HCT116 (cell line): Measurements from ENCODE around the gene RELL1. TPM values are rescaled to one million over a fixed set of nuclear protein-coding genes. Genes with fewer than 3 reads are reported as not detected.

Experiments used
- ATAC-seq: fragments of 200-7000 bp; cut with Tn5 transposase; 2 replicates; pipeline ENCODE4 v1.9.1; 2020; ENCODE audit warnings: mild to moderate bottlenecking, moderate library complexity
- BruUV-seq: library from RNA; stranded (reverse); fragments of 400-500 nt; replicated peaks from 2 replicates; lab custom pipeline; 2021; lab: Mats Ljungman, UMichigan
- CTCF ChIA-PET: fragments of 300-600 bp; sonication (Branson Sonifier 250); formaldehyde crosslinking; loops from one replicate; lab custom pipeline; 2021; ENCODE audit warnings: antibody characterized with exemption; lab: Charles Lee
- POLR2A ChIA-PET: fragments of 300-600, 350-600 bp; sonication (Branson Sonifier 250); formaldehyde crosslinking; loops from one replicate; lab custom pipeline; 2021; ENCODE audit warnings: antibody characterized with exemption; lab: Charles Lee
- RAD21 ChIA-PET, 2 experiments: fragments of 300-600 bp; sonication (Branson Sonifier 250); formaldehyde crosslinking; loops; one replicate each; lab custom pipeline; 2023; ENCODE audit warnings: low total read pairs in 2 of 2; ENCODE audit not compliant: uncharacterized antibody in 2 of 2, unreplicated experiment in 2 of 2, low non-redundant PET in 1 of 2; lab: Charles Lee
- DNase-seq: peaks from one replicate; pipeline ENCODE4 v3.0.0-alpha.2; 2010; ENCODE audit warnings: low read depth, low spot score
- H2AFZ ChIP-seq: fragments of 200-600 bp; shearing (Covaris generic), sonication (generic); 2 replicates; pipeline ENCODE4 v1.6.1; 2017; ENCODE audit warnings: low read depth, mixed run types, mixed read lengths, antibody characterized with exemption, low read length; ENCODE audit not compliant: poor library complexity, severe bottlenecking
- H3K27ac ChIP-seq: 2 replicates; pipeline ENCODE4 v1.5.1; 2012; ENCODE audit warnings: low read depth, low read length
- H3K27me3 ChIP-seq: fragments of 200-600 bp; sonication (generic); 2 replicates; pipeline ENCODE4 v1.6.1; 2016; ENCODE audit warnings: mixed run types, low read length, mixed read lengths; ENCODE audit not compliant: insufficient read depth
- H3K36me3 ChIP-seq, 2 experiments: fragments of 200-500 bp in 1 of 2; fragments of 200-600 bp in 1 of 2; sonication (Bioruptor generic) in 1 of 2; sonication (generic) in 1 of 2; 2 replicates each; pipeline versions ENCODE4 v1.5.1 to v1.6.1; 2014 to 2016; ENCODE audit warnings: low read length in 2 of 2, inconsistent platforms in 1 of 2, mixed read lengths in 1 of 2, mixed run types in 1 of 2; ENCODE audit not compliant: insufficient read depth in 2 of 2, control insufficient read depth in 1 of 2
- H3K4me1 ChIP-seq, 2 experiments: fragments of 200-600 bp in 1 of 2; sonication (generic) in 1 of 2; 2 replicates each; pipeline versions ENCODE4 v1.5.1 to v1.6.1; 2012 to 2017; ENCODE audit warnings: low read length in 2 of 2, inconsistent platforms in 1 of 2, mild to moderate bottlenecking in 1 of 2, mixed read lengths in 1 of 2, mixed run types in 1 of 2, moderate library complexity in 1 of 2; ENCODE audit not compliant: insufficient read depth in 2 of 2, control insufficient read depth in 1 of 2
- H3K4me2 ChIP-seq: fragments of 200-600 bp; sonication (generic); 2 replicates; pipeline ENCODE4 v1.6.1; 2017; ENCODE audit warnings: mixed run types, low read length, mixed read lengths
- H3K4me3 ChIP-seq, 2 experiments: fragments of 200-600 bp in 1 of 2; sonication (generic) in 1 of 2; replicated peaks in 1 of 2; 2 replicates each; pipeline ENCODE4 v1.5.1; 2011 to 2016; ENCODE audit warnings: low read length in 2 of 2, control low read depth in 1 of 2, low read depth in 1 of 2, mild to moderate bottlenecking in 1 of 2, mixed read lengths in 1 of 2, mixed run types in 1 of 2
- H3K79me2 ChIP-seq: fragments of 200-600 bp; sonication (generic); 2 replicates; pipeline ENCODE4 v1.6.1; 2017; ENCODE audit warnings: mild to moderate bottlenecking, mixed run types, low read length, moderate library complexity, mixed read lengths; ENCODE audit not compliant: insufficient read depth
- H3K9ac ChIP-seq: fragments of 200-600 bp; sonication (generic); 2 replicates; pipeline ENCODE4 v1.6.1; 2016; ENCODE audit warnings: low read length, mixed read lengths
- H3K9me2 ChIP-seq: fragments of 200-600 bp; sonication (generic), shearing (Covaris generic); 2 replicates; pipeline ENCODE4 v1.6.1; 2017; ENCODE audit warnings: mixed run types, mild to moderate bottlenecking, moderate library complexity; ENCODE audit not compliant: insufficient read depth
- H3K9me3 ChIP-seq, 2 experiments: fragments of 200-500 bp in 1 of 2; fragments of 200-600 bp in 1 of 2; sonication (Bioruptor generic) in 1 of 2; sonication (generic) in 1 of 2; 2 replicates each; pipeline ENCODE4 v1.6.1; 2014 to 2017; ENCODE audit warnings: low read length in 2 of 2, mixed read lengths in 2 of 2, inconsistent platforms in 1 of 2, low read depth in 1 of 2, mild to moderate bottlenecking in 1 of 2, mixed run types in 1 of 2, moderate library complexity in 1 of 2; ENCODE audit not compliant: control insufficient read depth in 1 of 2, insufficient read depth in 1 of 2
- H4K20me1 ChIP-seq: fragments of 200-600 bp; sonication (generic), shearing (Covaris generic); 2 replicates; pipeline ENCODE4 v1.6.1; 2017; ENCODE audit warnings: mixed run types, mild to moderate bottlenecking, moderate library complexity; ENCODE audit not compliant: insufficient read depth
- ATF3 ChIP-seq: IDR thresholded peaks from 2 replicates; pipeline ENCODE4 v1.6.1; 2012
- CBX3 ChIP-seq: IDR thresholded peaks from 2 replicates; pipeline ENCODE4 v1.6.1; 2012; ENCODE audit warnings: low read depth
- CEBPB ChIP-seq: IDR thresholded peaks from 2 replicates; pipeline ENCODE4 v1.6.1; 2012; ENCODE audit warnings: low read depth
- EGR1 ChIP-seq: IDR thresholded peaks from 2 replicates; pipeline ENCODE4 v1.6.1; 2012; ENCODE audit warnings: low read depth
- ELF1 ChIP-seq: IDR thresholded peaks from 2 replicates; pipeline ENCODE4 v1.6.1; 2012; ENCODE audit warnings: low read depth, borderline replicate concordance
- EZH2 ChIP-seq: fragments of 200-600 bp; sonication (generic); IDR thresholded peaks from 2 replicates; pipeline ENCODE4 v1.6.1; 2017; ENCODE audit warnings: antibody characterized with exemption, mixed run types
- EZH2phosphoT487 ChIP-seq: fragments of 200-600 bp; IDR thresholded peaks from 2 replicates; pipeline ENCODE4 v1.6.1; 2018; ENCODE audit warnings: antibody characterized with exemption, borderline replicate concordance
- FOSL1 ChIP-seq: IDR thresholded peaks from 2 replicates; pipeline ENCODE4 v1.6.1; 2012; ENCODE audit warnings: low read depth
- JUND ChIP-seq: IDR thresholded peaks from 2 replicates; pipeline ENCODE4 v1.6.1; 2012
- MAX ChIP-seq: IDR thresholded peaks from 2 replicates; pipeline ENCODE4 v1.6.1; 2012
- POLR2A ChIP-seq: IDR thresholded peaks from 2 replicates; pipeline ENCODE4 v1.7.0; 2011; ENCODE audit warnings: borderline replicate concordance; ENCODE audit not compliant: insufficient read depth, insufficient read length; ENCODE audit errors: extremely low read depth
- POLR2AphosphoS5 ChIP-seq: IDR thresholded peaks from 2 replicates; pipeline ENCODE4 v1.6.1; 2011; ENCODE audit warnings: mild to moderate bottlenecking, low read depth, low read length, moderate library complexity
- REST ChIP-seq: IDR thresholded peaks from 2 replicates; pipeline ENCODE4 v1.6.1; 2012; ENCODE audit warnings: low read depth
- SIN3A ChIP-seq: IDR thresholded peaks from 2 replicates; pipeline ENCODE4 v1.6.1; 2012; ENCODE audit warnings: low read depth
- SP1 ChIP-seq: IDR thresholded peaks from 2 replicates; pipeline ENCODE4 v1.6.1; 2012; ENCODE audit warnings: low read depth
- TCF7L2 ChIP-seq: IDR thresholded peaks from 2 replicates; pipeline ENCODE4 v1.7.0; 2011; ENCODE audit warnings: borderline replicate concordance, inconsistent platforms; ENCODE audit not compliant: insufficient read depth, insufficient read length; ENCODE audit errors: extremely low read depth
- ZBTB33 ChIP-seq: IDR thresholded peaks from 2 replicates; pipeline ENCODE4 v1.6.1; 2011; ENCODE audit warnings: mild to moderate bottlenecking, low read length, moderate library complexity; ENCODE audit not compliant: insufficient replicate concordance; ENCODE audit errors: extremely low read depth
- ZFX ChIP-seq: fragments of 450-650 bp; IDR thresholded peaks from 2 replicates; pipeline ENCODE4 v1.6.1; 2017
- ZNF274 ChIP-seq: fragments of 200-500 bp; sonication (Bioruptor generic); IDR thresholded peaks from 2 replicates; pipeline ENCODE4 v1.6.1; 2014; ENCODE audit warnings: mild to moderate bottlenecking, low read depth, low read length, inconsistent platforms
- intact Hi-C: fragments of 100-400 bp; cut with micrococcal nuclease; formaldehyde crosslinking; loops from 2 replicates; pipeline ENCODE4 v1.10.0; 2022
- total RNA-seq: library from RNA; stranded (reverse); gene quantifications from one replicate; pipeline ENCODE4 v1.2.1, GENCODE V29; 2021; ENCODE audit not compliant: unreplicated experiment
- TF ChIP-seq, protein P1 (sequence below), 3 experiments: fragments of 200-600 bp in 1 of 3; sonication (generic) in 1 of 3; IDR thresholded peaks in 2 of 3; conservative IDR thresholded peaks in 1 of 3; 2 replicates each; pipeline ENCODE4 v1.5.1; 2012 to 2017; ENCODE audit warnings: low read depth in 2 of 3, low read length in 2 of 3, antibody characterized with exemption in 1 of 3, borderline replicate concordance in 1 of 3, control low read depth in 1 of 3, mild to moderate bottlenecking in 1 of 3, mixed read lengths in 1 of 3, mixed run types in 1 of 3, moderate library complexity in 1 of 3; ENCODE audit not compliant: insufficient read depth in 1 of 3

RELL1 gene
- total RNA-seq, 1 experiment from 2014 or later = 30.2 TPM

GRCh38 chr4:37685823-37686372 lies 278 bp downstream of the RELL1 start:
- peak overlapping the region; percentile 56 for H2AFZ ChIP-seq
- POLR2A ChIA-PET = interaction anchor here (0.7 to 1.0 kb wide), 4 partner anchors 10 to 47 kb away, joined by 3 to 7 read pairs (median 4); no protein-coding TSS in a partner anchor
- CTCF ChIA-PET = interaction anchor here (0.9 to 1.5 kb wide), 2 partner anchors 83 to 116 kb away, joined by 5 read pairs; no protein-coding TSS in a partner anchor
- peak overlapping the region; percentile 82 for H3K9ac ChIP-seq
- no peaks in the 10 kb centered on the region for H3K9me3 ChIP-seq
- H3K36me3 ChIP-seq = no peaks in the 10 kb centered on the region
- no peaks in the 10 kb centered on the region for H3K27me3 ChIP-seq
- no peaks in the 10 kb centered on the region for H4K20me1 ChIP-seq
- H3K79me2 ChIP-seq = peaks cover 20% of the 10 kb centered on the region
- H3K4me3 ChIP-seq = peak overlapping the region; percentile 66 to 69
- DNase-seq = no peak
- intact Hi-C loops = loop anchor here (2.0 to 5.0 kb wide), 2 partner anchors 19 to 84 kb away; no protein-coding TSS in a partner anchor
- H3K4me2 ChIP-seq = peak overlapping the region; percentile 90
- BruUV-seq = no TSS peak
- H3K27ac ChIP-seq = peak overlapping the region; percentile 65
- RAD21 ChIA-PET = interaction anchor here (0.7 to 1.0 kb wide), 3 partner anchors 10 to 1459 kb away, joined by 3 to 10 read pairs (median 4); no protein-coding TSS in a partner anchor
- ATAC-seq = peak; percentile 32
- H3K9me2 ChIP-seq = no peaks in the 10 kb centered on the region
- H3K4me1 ChIP-seq = peaks cover 0 to 24% of the 10 kb centered on the region in 2 experiments; a peak in 3 of 4 replicates
- no peak for TF ChIP-seq ELF1
- no peak for TF ChIP-seq ZBTB33
- TF ChIP-seq EZH2 = no peak
- no peak for TF ChIP-seq SP1
- TF ChIP-seq REST = no peak
- no peak for TF ChIP-seq ATF3
- TF ChIP-seq EZH2phosphoT487 = no peak
- TF ChIP-seq JUND = no peak
- TF ChIP-seq TCF7L2 = peak; percentile 88
- no peak for TF ChIP-seq ZNF274
- TF ChIP-seq, protein P1, sequence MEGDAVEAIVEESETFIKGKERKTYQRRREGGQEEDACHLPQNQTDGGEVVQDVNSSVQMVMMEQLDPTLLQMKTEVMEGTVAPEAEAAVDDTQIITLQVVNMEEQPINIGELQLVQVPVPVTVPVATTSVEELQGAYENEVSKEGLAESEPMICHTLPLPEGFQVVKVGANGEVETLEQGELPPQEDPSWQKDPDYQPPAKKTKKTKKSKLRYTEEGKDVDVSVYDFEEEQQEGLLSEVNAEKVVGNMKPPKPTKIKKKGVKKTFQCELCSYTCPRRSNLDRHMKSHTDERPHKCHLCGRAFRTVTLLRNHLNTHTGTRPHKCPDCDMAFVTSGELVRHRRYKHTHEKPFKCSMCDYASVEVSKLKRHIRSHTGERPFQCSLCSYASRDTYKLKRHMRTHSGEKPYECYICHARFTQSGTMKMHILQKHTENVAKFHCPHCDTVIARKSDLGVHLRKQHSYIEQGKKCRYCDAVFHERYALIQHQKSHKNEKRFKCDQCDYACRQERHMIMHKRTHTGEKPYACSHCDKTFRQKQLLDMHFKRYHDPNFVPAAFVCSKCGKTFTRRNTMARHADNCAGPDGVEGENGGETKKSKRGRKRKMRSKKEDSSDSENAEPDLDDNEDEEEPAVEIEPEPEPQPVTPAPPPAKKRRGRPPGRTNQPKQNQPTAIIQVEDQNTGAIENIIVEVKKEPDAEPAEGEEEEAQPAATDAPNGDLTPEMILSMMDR (IDR thresholded peaks at IDR 0.05 in 2 of 3, conservative IDR thresholded peaks at IDR 0.05 in 1 of 3; ENCODE audit: borderline replicate concordance in 1 of 3, insufficient read depth in 1 of 3, low read depth in 2 of 3, low read length in 2 of 3) = no peak
- no peak for TF ChIP-seq CEBPB
- peak; percentile 85 for TF ChIP-seq POLR2AphosphoS5
- no peak; the same call in 1 of the 2 replicates for TF ChIP-seq SIN3A
- TF ChIP-seq ZFX = peak; percentile 57
- no peak for TF ChIP-seq FOSL1
- no peak for TF ChIP-seq CBX3
- TF ChIP-seq POLR2A = peak; percentile 22
- TF ChIP-seq EGR1 = no peak
- TF ChIP-seq MAX = no peak
